Chondrocyte (in vitro differentiated cells): ENCODE results near the gene COL16A1. TPM values are rescaled to one million over a fixed set of nuclear protein-coding genes. Genes with fewer than 3 reads are reported as not detected.

ENCODE experiments used
- DNase-seq: peaks from one replicate; pipeline ENCODE4 v3.0.0; 2021; ENCODE audit warnings: mixed read lengths, low spot score
- H3K27ac Mint-ChIP-seq: one replicate; pipeline ENCODE4 v1.8.0; 2021; ENCODE audit warnings: mild to moderate bottlenecking, moderate library complexity, mixed read lengths; ENCODE audit not compliant: unreplicated experiment
- H3K27me3 Mint-ChIP-seq: 2 replicates; pipeline ENCODE4 v1.8.0; 2021; ENCODE audit warnings: low read depth, mixed read lengths
- H3K36me3 Mint-ChIP-seq: 2 replicates; pipeline ENCODE4 v1.8.0; 2021; ENCODE audit warnings: low read depth, mixed read lengths
- H3K4me1 Mint-ChIP-seq: 2 replicates; pipeline ENCODE4 v1.8.0; 2021; ENCODE audit warnings: low read depth, mild to moderate bottlenecking, mixed read lengths
- H3K4me3 Mint-ChIP-seq: one replicate; pipeline ENCODE4 v1.8.0; 2021; ENCODE audit warnings: mild to moderate bottlenecking, moderate library complexity, mixed read lengths; ENCODE audit not compliant: unreplicated experiment
- H3K9me3 Mint-ChIP-seq: 2 replicates; pipeline ENCODE4 v1.8.0; 2021; ENCODE audit warnings: low read depth, mixed read lengths
- CTCF ChIP-seq: fragments of 200-600 bp; sonication (generic); IDR thresholded peaks from 2 replicates; pipeline ENCODE4 v1.5.0; 2021; ENCODE audit warnings: antibody characterized with exemption, mild to moderate bottlenecking, moderate library complexity
- total RNA-seq: library from RNA; stranded (reverse); gene quantifications from 3 replicates; pipeline ENCODE4 v1.2.1, GENCODE V29; 2021

The COL16A1 gene
- total RNA-seq, 1 donor from 2014 or later = 230 TPM

GRCh38 chr1:31609514-31610118 is 94.2 kb downstream of the COL16A1 start:
- no peaks in the 10 kb centered on the region for H3K36me3 Mint-ChIP-seq
- peaks cover 4% of the 10 kb centered on the region for H3K4me1 Mint-ChIP-seq
- H3K27me3 Mint-ChIP-seq = peaks cover 8% of the 10 kb centered on the region
- no peak for DNase-seq
- H3K4me3 Mint-ChIP-seq = no peak overlapping the region
- no peak for TF ChIP-seq CTCF
- no peaks in the 10 kb centered on the region for H3K9me3 Mint-ChIP-seq
- no peak overlapping the region for H3K27ac Mint-ChIP-seq

GRCh38 chr1:31607360-31607759 is 96.5 kb downstream of the COL16A1 start:
- Mint-ChIP-seq H3K4me3 (no peak overlapping the region), H3K27ac (no peak overlapping the region), H3K9me3 (no peaks in the 10 kb centered on the region), H3K36me3 (peaks cover 2% of the 10 kb centered on the region), H3K4me1 (no peaks in the 10 kb centered on the region), H3K27me3 (peaks cover 11% of the 10 kb centered on the region)
- TF ChIP-seq CTCF = no peak
- DNase-seq = no peak

- no peak for TF ChIP-seq CTCF
- Mint-ChIP-seq H3K4me1 (no peaks in the 10 kb centered on the region), H3K9me3 (no peaks in the 10 kb centered on the region), H3K36me3 (peaks cover 2% of the 10 kb centered on the region), H3K4me3 (no peak overlapping the region), H3K27me3 (peaks cover 11% of the 10 kb centered on the region), H3K27ac (no peak overlapping the region)
- no peak for DNase-seq
Measured at GRCh38 chr1:31605908-31606427, 97.8 kb downstream of the COL16A1 start.

Other genes starting within 250 kb of the COL16A1 start
- gene TINAGL1, start 127.5 kb downstream of the COL16A1 start, total RNA-seq = 4.7 to 154 TPM (median 147 TPM) in 3 replicates
- 0.21 to 0.45 TPM in 2 of 3 replicates, not detected in the other for gene HCRTR1, start 86.3 kb downstream of the COL16A1 start, total RNA-seq
- 48.6 to 53.0 TPM (median 52.0 TPM) in 3 replicates for gene PEF1, start 59.1 kb downstream of the COL16A1 start, total RNA-seq
- 11.9 to 20.4 TPM (median 12.2 TPM) in 3 replicates for gene ADGRB2, start 60.3 kb upstream of the COL16A1 start, total RNA-seq
- gene SPOCD1, start 112.0 kb upstream of the COL16A1 start, total RNA-seq = 0.46 to 7.3 TPM (median 5.2 TPM) in 3 replicates
- gene PTP4A2, start 234.4 kb upstream of the COL16A1 start, total RNA-seq = 155 to 204 TPM (median 197 TPM) in 3 replicates